Measurements from ENCODE around the gene JAKMIP2.
"Not testable (repeated sequence)": the region's sequence is repeated elsewhere in the genome, so short reads cannot be mapped to it uniquely, and the experiment has no call there.

JAKMIP2 gene

DNA sequence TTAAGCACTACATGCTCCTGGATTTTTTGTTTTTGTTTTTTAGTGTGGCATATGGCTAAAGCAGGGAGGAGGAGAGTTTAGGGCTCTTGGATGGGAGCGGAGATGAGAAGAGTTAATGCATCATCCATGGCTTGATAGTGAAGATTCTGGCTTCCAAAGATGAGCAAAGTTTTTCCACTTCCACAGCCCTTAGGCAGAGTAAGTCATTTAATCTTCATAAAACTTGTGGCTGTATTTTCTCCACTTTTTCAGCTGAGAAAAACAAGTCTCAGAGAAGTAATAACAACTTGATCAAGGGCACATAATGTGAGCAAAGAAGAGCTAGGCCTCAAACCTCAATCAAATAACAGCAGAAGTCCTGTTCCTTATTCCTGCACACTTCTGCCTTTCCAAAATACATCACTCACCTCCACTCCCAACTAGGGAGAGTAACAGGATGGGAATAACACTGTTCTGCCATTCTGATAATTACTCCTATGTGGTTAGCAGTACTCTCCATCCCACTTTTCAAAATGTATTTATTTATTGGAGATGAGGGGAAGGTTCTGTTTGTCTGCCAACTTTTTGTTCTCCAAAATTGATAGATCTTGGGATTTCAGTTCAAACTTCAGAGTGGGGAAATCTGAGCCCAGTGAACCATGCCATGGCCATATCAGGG lies 218.9 kb downstream of the JAKMIP2 start:
- no peak for DNase-seq (ENCODE audit: low read depth, low spot score)
- no CpG with 5 or more reads among the region's 1 CpG for WGBS (ENCODE audit: insufficient coverage, insufficient read length)
- H3K4me3 ChIP-seq (ENCODE audit: low read length), result no peak overlapping the region
- H3K27me3 ChIP-seq (ENCODE audit: control insufficient read depth, insufficient read depth, low read length), result no peaks in the 10 kb centered on the region
- H3K4me1 ChIP-seq (ENCODE audit: control insufficient read depth, insufficient read depth, low read length), result peaks cover 1% of the 10 kb centered on the region
- peaks cover 6% of the 10 kb centered on the region; the same call in 1 of the 2 replicates for H3K36me3 ChIP-seq (ENCODE audit: control insufficient read depth, insufficient read depth, low read length)
- H3K9me3 ChIP-seq (ENCODE audit: control insufficient read depth, insufficient read depth, low read length), result no peaks in the 10 kb centered on the region
- H3K27ac ChIP-seq (ENCODE audit: low read length), result no peak overlapping the region

DNA sequence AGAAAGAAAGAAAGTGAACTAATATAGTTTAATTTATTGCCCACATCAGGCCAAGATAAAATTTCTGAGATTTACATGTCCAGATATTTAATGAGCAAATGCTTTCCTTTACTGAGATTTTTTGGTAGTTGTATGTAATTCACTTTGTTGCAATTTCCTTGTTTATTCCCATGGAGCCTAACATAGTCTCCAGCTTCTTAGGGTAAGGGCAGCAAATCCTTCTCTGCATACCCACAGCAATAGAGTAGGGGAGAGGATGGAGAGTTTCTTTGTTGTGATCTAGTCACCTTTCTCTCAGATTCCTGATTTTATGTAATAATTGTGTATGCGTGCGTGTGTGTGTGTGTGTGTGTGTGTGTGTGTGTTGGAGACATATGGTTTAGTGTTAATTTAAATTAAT lies 221.1 kb downstream of the JAKMIP2 start:
- H3K9me3 ChIP-seq (ENCODE audit: control insufficient read depth, insufficient read depth, low read length), result no peaks in the 10 kb centered on the region
- H3K36me3 ChIP-seq (ENCODE audit: control insufficient read depth, insufficient read depth, low read length), result peaks cover 6% of the 10 kb centered on the region; the same call in 1 of the 2 replicates
- peak overlapping the region; percentile 12; the same call in 1 of the 2 replicates for H3K4me3 ChIP-seq (ENCODE audit: low read length)

DNA sequence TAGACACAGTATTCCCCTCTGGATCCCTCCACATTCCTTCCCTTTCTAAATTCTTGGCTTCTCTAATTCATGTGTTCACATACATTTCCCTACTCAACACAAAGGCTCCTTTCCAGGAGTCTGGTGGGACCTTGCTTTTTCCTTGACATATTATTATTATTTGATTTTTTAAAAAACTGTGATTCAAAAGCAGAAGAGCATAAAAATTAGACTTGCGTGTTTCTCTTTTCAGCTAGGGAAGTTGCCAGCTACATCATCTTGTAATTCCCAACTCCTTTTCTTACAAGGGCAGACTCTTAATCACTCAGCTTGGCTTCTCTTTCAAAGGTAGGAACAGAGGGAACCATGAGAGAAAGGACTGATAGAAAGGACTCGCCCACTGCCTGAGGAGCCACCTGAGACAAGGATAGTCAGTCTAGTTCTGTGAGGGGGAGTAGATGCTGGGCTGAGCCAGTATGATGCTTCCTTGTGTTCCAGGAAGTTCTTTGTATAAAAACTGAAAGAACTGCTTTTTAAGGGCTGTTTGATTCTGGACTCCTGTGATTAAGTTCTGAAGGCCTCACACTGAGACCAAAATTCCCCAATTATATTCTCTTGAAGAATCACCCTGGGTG lies 221.7 kb downstream of the JAKMIP2 start:
- Histone ChIP-seq H3K4me1 (ENCODE audit: control insufficient read depth, insufficient read depth, low read length) (peaks cover 5% of the 10 kb centered on the region; the same call in 1 of the 2 replicates), H3K27ac (ENCODE audit: low read length) (peak overlapping the region; percentile 58), H3K27me3 (ENCODE audit: control insufficient read depth, insufficient read depth, low read length) (no peaks in the 10 kb centered on the region), H3K36me3 (ENCODE audit: control insufficient read depth, insufficient read depth, low read length) (peaks cover 6% of the 10 kb centered on the region; the same call in 1 of the 2 replicates), H3K4me3 (ENCODE audit: low read length) (peak overlapping the region; percentile 16; the same call in 1 of the 2 replicates), H3K9me3 (ENCODE audit: control insufficient read depth, insufficient read depth, low read length) (no peaks in the 10 kb centered on the region)
- DNase-seq (ENCODE audit: low read depth, low spot score), result peak; percentile 60
- no CpG with 5 or more reads among the region's 2 CpGs for WGBS (ENCODE audit: insufficient coverage, insufficient read length)

More for the DNA sequence above, 221.1 kb downstream of the JAKMIP2 start:
- no CpG with 5 or more reads among the region's 2 CpGs for WGBS (ENCODE audit: insufficient coverage, insufficient read length)
- Histone ChIP-seq H3K4me1 (ENCODE audit: control insufficient read depth, insufficient read depth, low read length) (peaks cover 5% of the 10 kb centered on the region; the same call in 1 of the 2 replicates), H3K27ac (ENCODE audit: low read length) (peak overlapping the region; percentile 72), H3K27me3 (ENCODE audit: control insufficient read depth, insufficient read depth, low read length) (no peaks in the 10 kb centered on the region)
- DNase-seq (ENCODE audit: low read depth, low spot score), result no peak

DNA sequence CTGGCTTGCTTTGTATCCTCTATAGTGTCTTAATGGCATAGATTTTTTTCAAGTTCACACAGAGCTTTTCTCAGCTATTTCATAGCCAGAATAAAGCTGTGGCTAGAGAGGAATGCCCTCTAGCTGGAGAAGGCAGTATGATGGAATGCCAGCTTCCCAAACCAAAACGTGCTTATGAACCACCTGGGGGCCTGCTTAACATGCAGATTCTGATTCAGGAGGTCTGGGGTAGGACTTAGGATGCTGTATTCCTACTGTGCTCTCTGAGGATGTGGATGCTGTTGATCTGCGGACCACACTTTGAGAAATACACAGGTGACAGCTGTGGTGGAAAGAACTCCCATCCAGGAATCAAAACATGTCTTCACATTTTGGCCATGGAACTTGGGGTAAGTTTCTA lies 222.8 kb downstream of the JAKMIP2 start:
- WGBS (ENCODE audit: insufficient coverage, insufficient read length), result no CpG with 5 or more reads among the region's 2 CpGs
- H3K27ac ChIP-seq (ENCODE audit: low read length), result no peak overlapping the region
- H3K27me3 ChIP-seq (ENCODE audit: control insufficient read depth, insufficient read depth, low read length), result no peaks in the 10 kb centered on the region
- no peak for DNase-seq (ENCODE audit: low read depth, low spot score)
- peaks cover 5% of the 10 kb centered on the region; the same call in 1 of the 2 replicates for H3K4me1 ChIP-seq (ENCODE audit: control insufficient read depth, insufficient read depth, low read length)
- peaks cover 6% of the 10 kb centered on the region; the same call in 1 of the 2 replicates for H3K36me3 ChIP-seq (ENCODE audit: control insufficient read depth, insufficient read depth, low read length)
- no peaks in the 10 kb centered on the region for H3K9me3 ChIP-seq (ENCODE audit: control insufficient read depth, insufficient read depth, low read length)
- H3K4me3 ChIP-seq (ENCODE audit: low read length), result peak overlapping the region; percentile 6; the same call in 1 of the 2 replicates

DNA sequence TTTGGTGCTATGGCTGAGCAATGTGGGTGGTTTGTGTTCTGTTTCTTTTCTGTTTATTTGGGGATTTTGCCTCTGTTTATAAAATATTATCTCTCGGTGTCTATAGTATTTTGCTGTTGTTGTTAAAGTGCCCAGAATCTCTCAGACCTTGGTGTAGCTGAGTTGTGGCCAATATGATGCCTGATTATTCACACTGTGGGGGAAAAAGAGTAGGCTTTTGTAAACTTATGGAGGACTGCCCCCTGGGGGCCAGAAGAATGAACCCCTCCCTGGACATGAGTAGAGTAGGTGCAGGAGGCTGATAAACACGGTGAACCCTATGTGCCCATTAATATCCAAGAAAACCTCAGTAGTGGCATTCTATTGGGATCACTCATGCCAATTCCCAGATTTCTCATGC lies 223.7 kb downstream of the JAKMIP2 start:
- H3K27ac ChIP-seq (ENCODE audit: low read length), result no peak overlapping the region
- peaks cover 5% of the 10 kb centered on the region; the same call in 1 of the 2 replicates for H3K4me1 ChIP-seq (ENCODE audit: control insufficient read depth, insufficient read depth, low read length)
- peak; percentile 63 for DNase-seq (ENCODE audit: low read depth, low spot score)
- WGBS (ENCODE audit: insufficient coverage, insufficient read length), result no CpG with 5 or more reads among the region's 2 CpGs
- H3K9me3 ChIP-seq (ENCODE audit: control insufficient read depth, insufficient read depth, low read length), result no peaks in the 10 kb centered on the region
- no peak overlapping the region for H3K4me3 ChIP-seq (ENCODE audit: low read length)
- H3K27me3 ChIP-seq (ENCODE audit: control insufficient read depth, insufficient read depth, low read length), result no peaks in the 10 kb centered on the region
- H3K36me3 ChIP-seq (ENCODE audit: control insufficient read depth, insufficient read depth, low read length), result peaks cover 6% of the 10 kb centered on the region; the same call in 1 of the 2 replicates

DNA sequence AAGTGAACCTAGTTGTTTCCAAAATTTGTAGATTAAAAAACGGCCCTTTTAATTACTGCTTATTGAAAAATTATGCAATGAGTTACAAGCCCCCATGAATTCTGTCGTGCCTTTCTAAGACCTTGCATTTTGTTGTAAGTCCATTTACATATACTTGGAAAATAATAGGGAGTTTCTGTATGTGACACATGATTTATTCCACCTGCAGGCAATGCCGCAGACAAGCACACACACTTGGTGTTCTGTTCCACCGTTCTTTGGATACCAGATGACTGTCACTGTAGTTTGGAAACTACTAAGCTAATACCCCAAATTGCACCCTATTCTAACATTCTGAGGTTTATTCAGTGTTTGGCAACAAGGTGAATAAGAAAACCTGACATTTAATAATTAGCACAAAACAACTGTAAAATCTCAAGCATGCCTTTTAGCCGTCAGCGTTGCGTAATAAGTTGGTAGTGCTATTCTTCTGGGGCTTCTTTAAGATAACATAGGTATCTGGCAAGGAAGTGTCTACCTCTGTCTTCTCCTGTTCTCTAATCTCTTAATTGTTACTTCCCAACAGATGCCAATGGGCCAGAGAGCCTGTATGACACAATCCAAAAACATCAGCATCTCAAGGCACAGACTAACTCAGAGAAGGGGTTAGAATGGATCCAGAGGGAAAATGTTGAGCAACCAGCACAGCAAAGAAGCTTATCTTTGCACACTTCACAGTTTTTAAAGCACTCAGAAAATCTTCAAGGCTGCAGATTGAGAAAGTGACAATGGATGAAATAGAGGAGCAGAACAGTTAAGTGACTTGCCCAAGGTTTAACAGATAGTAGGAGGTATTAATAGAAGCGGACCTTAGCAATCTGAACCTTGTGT lies 224.4 kb downstream of the JAKMIP2 start:
- no CpG with 5 or more reads among the region's 8 CpGs for WGBS (ENCODE audit: insufficient coverage, insufficient read length)
- Histone ChIP-seq H3K9me3 (ENCODE audit: control insufficient read depth, insufficient read depth, low read length) (no peaks in the 10 kb centered on the region), H3K36me3 (ENCODE audit: control insufficient read depth, insufficient read depth, low read length) (peaks cover under 1% of the 10 kb centered on the region; the same call in 1 of the 2 replicates), H3K27ac (ENCODE audit: low read length) (no peak overlapping the region), H3K4me1 (ENCODE audit: control insufficient read depth, insufficient read depth, low read length) (peaks cover 5% of the 10 kb centered on the region; the same call in 1 of the 2 replicates), H3K27me3 (ENCODE audit: control insufficient read depth, insufficient read depth, low read length) (no peaks in the 10 kb centered on the region), H3K4me3 (ENCODE audit: low read length) (no peak overlapping the region)
- DNase-seq (ENCODE audit: low read depth, low spot score), result no peak

DNA sequence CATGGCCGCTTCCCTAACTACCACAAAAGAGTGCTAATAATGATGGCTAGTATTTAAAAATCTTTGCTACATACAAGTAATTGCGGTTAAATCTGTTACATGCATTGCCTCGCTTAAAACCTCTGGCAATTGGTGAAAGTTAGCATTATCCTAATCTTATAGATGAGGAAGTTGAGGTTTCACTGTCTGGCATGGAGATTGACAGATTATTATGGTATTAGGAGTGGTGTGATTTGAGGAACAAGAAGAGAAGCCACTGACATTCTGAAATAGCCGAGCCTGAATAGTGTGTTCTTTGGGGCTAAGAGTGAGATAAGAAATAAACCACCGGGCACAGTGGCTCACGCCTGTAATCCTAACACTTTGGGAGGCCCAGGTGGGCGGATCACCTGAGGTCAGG lies 227.4 kb downstream of the JAKMIP2 start:
- WGBS (ENCODE audit: insufficient coverage, insufficient read length), result no CpG with 5 or more reads among the region's 7 CpGs

DNA sequence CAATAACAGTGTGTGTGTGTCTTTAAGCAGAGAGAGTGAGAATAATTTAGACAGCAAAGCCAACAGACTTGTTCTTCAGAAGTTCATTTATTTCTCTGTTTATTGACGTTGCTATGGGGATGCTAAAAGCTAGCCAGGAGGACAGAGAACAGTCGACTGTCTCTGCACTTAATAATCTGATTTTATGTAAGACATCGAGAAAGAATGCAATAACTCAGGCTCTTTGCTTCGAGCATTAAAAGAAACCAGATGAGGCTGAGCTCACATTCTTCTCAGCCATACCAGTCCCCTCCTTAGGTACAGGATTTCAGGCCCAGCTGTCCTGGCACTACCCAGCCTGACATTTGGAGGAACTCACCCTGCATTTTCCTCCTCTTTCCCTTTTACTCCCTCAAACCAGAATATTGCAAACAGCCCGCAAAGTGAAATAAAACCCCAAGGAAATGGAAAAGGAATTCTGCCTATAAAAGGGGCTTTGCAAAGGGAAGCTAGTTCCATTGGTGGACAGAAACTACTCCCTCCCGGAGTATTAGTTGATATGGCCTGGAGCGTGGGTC lies 228.2 kb downstream of the JAKMIP2 start:
- no peaks in the 10 kb centered on the region for H3K36me3 ChIP-seq (ENCODE audit: control insufficient read depth, insufficient read depth, low read length)
- no peak overlapping the region for H3K27ac ChIP-seq (ENCODE audit: low read length)
- no peaks in the 10 kb centered on the region for H3K9me3 ChIP-seq (ENCODE audit: control insufficient read depth, insufficient read depth, low read length)
- no peak overlapping the region for H3K4me3 ChIP-seq (ENCODE audit: low read length)
- peaks cover 3% of the 10 kb centered on the region; the same call in 1 of the 2 replicates for H3K4me1 ChIP-seq (ENCODE audit: control insufficient read depth, insufficient read depth, low read length)
- no peak for DNase-seq (ENCODE audit: low read depth, low spot score)
- H3K27me3 ChIP-seq (ENCODE audit: control insufficient read depth, insufficient read depth, low read length), result no peaks in the 10 kb centered on the region
- WGBS (ENCODE audit: insufficient coverage, insufficient read length), result no CpG with 5 or more reads among the region's 7 CpGs

More for the DNA sequence above, 227.4 kb downstream of the JAKMIP2 start:
- Histone ChIP-seq H3K4me1 (ENCODE audit: control insufficient read depth, insufficient read depth, low read length) (peaks cover 3% of the 10 kb centered on the region; the same call in 1 of the 2 replicates), H3K27me3 (ENCODE audit: control insufficient read depth, insufficient read depth, low read length) (no peaks in the 10 kb centered on the region), H3K36me3 (ENCODE audit: control insufficient read depth, insufficient read depth, low read length) (no peaks in the 10 kb centered on the region), H3K4me3 (ENCODE audit: low read length) (no peak overlapping the region), H3K9me3 (ENCODE audit: control insufficient read depth, insufficient read depth, low read length) (no peaks in the 10 kb centered on the region), H3K27ac (ENCODE audit: low read length) (no peak overlapping the region)
- no peak for DNase-seq (ENCODE audit: low read depth, low spot score)

DNA sequence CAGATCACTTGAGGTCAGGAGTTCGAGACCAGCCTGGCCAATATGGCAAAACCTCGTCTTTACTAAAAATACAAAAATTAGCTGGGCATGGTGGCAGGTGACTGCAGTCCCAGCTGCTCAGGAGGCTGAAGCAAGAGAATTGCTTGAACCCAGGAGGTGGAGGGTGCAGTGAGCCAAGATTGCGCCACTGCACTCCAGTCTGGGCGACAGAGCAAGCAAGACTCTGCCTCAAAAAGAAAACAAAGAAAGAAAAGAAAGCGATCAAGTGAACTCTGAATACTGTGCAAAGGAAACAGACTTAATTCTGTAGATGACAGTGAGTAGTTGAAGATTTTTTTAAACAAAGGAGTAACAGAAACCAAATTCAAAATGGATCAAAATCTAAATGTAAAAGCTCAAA lies 228.7 kb downstream of the JAKMIP2 start:
- not testable (repeated sequence) for H3K4me3 ChIP-seq (ENCODE audit: low read length); H3K36me3 ChIP-seq (ENCODE audit: control insufficient read depth, insufficient read depth, low read length); DNase-seq (ENCODE audit: low read depth, low spot score); H3K4me1 ChIP-seq (ENCODE audit: control insufficient read depth, insufficient read depth, low read length); H3K27me3 ChIP-seq (ENCODE audit: control insufficient read depth, insufficient read depth, low read length); H3K9me3 ChIP-seq (ENCODE audit: control insufficient read depth, insufficient read depth, low read length); H3K27ac ChIP-seq (ENCODE audit: low read length)
- WGBS (ENCODE audit: insufficient coverage, insufficient read length), result no CpG with 5 or more reads among the region's 5 CpGs

DNA sequence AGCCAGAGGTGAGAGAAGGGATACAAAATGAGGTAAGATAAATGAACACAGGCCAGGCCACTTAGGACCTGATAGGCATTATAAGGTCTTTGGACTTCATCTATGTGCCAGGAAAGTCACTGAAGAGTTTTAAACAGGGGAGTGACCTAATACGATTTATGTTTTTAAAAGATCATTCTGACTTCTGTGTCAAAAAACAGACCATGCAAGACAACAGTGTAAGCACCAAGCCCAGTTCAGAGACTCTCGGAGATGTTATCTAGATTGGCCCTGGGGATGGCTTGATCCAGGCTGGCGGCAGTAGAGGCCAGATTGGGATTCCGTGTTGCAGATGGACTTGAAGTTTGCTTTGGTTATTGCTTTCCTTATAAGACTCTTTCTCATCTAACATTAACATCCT lies 229.6 kb downstream of the JAKMIP2 start:
- no peaks in the 10 kb centered on the region for H3K9me3 ChIP-seq (ENCODE audit: control insufficient read depth, insufficient read depth, low read length)
- WGBS (ENCODE audit: insufficient coverage, insufficient read length), result no CpG with 5 or more reads among the region's 4 CpGs
- no peaks in the 10 kb centered on the region for H3K36me3 ChIP-seq (ENCODE audit: control insufficient read depth, insufficient read depth, low read length)
- no peak overlapping the region for H3K27ac ChIP-seq (ENCODE audit: low read length)
- peaks cover 1% of the 10 kb centered on the region; the same call in 1 of the 2 replicates for H3K4me1 ChIP-seq (ENCODE audit: control insufficient read depth, insufficient read depth, low read length)
- no peak for DNase-seq (ENCODE audit: low read depth, low spot score)
- H3K27me3 ChIP-seq (ENCODE audit: control insufficient read depth, insufficient read depth, low read length), result no peaks in the 10 kb centered on the region
- H3K4me3 ChIP-seq (ENCODE audit: low read length), result no peak overlapping the region
